Embryonic facial prominence (tissue), 1 donor: ENCODE data around the gene CCSAP.
"Not testable (repeated sequence)": the region's sequence is repeated elsewhere in the genome, so short reads cannot be mapped to it uniquely, and the experiment has no call there.

Experiments used
- DNase-seq: peaks from one replicate; pipeline ENCODE4 v3.0.0-alpha.2; 2016; ENCODE audit errors: extremely low spot score

The CCSAP gene, protein sequence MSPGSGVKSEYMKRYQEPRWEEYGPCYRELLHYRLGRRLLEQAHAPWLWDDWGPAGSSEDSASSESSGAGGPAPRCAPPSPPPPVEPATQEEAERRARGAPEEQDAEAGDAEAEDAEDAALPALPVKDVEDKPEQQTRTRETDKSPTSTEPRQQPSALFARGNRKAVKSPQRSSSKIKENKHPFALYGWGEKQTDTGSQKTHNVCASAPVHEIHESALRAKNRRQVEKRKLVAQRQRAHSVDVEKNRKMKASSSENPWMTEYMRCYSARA

DNA sequence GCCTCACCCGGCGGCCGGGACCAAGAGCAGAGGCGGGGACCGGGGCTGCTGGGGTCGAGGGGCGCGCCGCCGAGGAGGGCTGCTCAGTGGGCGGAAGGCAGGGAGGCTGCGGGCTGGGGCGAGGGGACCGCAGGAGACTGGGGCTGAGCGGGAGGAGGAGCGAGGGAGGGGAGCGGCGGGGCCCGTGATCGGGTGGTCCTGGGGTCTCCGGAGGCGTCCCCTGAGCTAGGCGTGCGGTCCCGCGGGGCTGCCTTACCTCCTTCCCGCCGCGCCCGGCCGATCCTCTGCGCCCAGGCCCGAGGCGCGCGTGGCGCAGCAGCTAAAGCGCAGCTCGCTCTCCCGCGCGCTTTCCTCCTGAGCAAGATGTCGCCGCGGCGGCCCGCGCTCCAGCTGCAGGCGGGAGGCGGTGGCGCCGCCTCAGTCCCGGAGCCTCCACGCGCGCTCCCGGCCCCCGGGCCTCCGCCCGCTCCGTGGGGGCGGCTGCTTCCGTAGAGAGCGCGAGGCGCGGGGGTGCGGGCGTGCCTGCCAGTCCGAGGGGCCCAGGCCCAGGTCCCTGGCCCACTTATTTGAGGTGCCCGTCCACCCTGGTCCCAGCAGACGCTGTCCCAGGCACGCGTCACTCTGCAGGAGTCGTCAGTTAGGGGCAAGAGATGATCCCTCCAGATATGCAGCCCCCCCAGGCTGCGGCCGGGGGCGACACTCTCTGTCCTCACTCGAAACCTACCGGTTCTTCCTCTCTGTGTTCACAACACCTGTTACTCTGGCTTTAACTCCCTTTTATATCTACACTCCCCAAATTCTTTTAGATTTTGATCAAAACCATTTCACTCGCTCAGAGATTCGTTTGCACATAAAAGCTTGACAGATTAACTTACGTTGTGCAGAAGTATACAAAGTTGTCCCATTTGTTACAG lies at the start of gene CCSAP:
TSS of gene CCSAP (minus strand) at position 392 of the 914 bp plus-strand sequence. CDS start 582 bp downstream, outside the sequence.
- DNase-seq: no peak

DNA sequence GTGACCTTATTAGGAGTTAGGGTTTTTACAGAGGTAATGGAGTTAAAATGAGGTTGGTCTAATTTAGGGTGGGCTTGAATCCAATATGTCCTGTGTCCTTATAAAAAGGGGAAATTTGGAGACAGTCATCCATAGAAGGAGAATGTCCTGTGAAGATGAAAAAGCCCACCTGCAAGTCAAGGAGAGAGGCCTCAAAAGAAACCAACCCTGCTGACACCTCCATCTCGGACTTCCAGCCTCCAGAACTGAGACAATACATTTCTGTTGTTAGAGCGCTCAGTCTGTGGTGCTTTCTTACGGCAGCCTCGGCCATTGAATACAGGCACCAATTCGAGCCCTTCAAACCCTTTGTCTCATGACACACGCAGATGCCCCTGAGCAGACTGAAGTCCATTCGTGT lies 47.3 kb upstream of the CCSAP start:
- no peak for DNase-seq

DNA sequence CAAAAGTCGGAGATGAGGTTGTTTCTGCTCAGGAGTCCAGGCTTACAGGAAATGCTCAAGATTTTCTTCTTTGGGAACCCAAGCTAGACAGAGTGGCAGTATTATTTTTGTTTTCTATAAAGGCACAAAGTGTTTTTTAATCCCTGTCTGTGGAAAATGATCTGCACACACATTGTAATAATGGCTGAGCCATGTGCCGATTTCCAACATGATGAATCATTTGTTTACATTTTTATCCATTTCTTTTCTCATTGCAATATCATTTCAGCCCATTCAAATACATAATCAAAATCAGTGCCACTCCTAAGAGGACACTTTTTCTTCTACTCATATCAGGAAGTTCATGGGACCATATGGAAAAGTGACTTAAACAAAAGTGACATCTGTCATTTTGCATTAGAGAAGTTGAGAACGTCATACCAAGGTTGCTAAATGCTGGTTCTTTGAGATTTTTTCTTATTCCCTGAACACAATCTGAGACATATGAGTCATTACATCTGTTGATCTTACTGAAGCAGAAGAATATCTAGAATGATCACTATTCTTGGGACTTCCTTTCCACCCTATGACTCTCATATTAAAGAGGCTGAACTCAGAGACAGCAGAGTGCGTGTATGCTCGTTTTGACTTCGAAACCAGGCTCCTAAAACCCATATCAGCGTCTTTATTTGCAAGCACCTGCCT lies 46.2 kb upstream of the CCSAP start:
- no peak for DNase-seq

DNA sequence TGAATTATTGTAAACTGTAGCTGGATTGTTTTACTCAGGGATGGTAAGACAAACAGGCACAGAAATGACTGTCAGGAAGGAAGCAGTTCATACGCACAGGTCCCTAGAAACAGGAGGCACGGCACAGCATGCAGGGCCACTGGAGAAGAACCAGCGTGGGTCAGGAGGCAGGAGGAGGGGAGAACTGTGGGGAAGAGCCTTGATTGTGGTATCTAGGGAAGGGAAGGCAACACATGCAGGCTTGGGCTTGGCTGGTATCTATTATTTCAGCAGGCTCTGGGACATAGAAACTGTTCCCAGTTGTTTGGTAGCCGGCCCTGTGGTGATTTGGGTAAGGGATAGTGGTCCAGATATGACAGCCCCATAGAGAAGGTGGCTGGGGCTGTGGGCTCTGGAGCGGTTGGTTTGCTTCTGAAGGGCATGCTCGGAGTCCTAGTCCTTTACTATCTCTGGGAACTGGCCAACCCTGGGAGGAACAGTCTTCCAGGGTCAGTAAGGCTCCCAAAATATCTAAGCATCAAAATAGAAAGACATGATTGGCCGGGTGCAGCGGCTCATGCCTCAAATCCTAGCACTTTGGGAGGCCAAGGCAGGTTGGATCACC lies 43.1 kb upstream of the CCSAP start:
- DNase-seq: no peak

DNA sequence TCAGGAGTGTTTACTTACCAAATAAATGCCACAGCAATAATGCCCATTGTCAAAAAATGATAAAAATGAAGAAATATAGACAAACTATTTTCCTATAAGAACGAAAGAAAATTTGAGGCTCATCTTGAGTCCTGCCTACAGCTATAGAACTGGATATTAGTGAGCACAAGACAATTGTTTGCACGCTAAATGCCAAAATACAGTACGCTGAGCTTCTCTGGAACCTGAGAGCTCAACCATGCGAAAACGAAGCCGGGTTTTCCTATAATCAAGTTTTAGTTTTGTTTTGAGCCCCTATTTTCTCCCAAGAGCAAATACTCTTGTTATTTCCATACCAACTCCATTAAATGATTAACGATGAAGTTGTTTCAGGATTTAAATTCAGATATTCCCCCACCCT lies 42.0 kb upstream of the CCSAP start:
- no peak for DNase-seq

DNA sequence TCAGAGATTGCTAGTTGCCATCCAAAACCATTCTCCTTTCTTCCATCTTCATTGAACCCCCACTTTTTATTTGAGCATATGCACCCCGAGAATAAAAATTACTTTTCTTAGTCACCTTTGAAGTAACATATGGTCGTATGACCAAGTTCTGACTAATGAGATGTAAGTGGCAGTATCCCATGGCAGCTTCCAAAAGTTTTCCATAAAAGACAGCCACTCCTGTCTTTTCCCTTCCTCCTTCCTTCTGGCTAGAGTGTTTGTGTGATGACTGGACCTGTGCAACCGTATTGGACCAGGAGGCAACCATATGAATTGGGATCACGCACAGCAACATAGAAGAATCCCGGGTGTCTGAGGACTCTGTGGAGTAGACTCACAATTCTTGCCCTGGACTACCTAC lies 41.1 kb upstream of the CCSAP start:
- no peak for DNase-seq

DNA sequence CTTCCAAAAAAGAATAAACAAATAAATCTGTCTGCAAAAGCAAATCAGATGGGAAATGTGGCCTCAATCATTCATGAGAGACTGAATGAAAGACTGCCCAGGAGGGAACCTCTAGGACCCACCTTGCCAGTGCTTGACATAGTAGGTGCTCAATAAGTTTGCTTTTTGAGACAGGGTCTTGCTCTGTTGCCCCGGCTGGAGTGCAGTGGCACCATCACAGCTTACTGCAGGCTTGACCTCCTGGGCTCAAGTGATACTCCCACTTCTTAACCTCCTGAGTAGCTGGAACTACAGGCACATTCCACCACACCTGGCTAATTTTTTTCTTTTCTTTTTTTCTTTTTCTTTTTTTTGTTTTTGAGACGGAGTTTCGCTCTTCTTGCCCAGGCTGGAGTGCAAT lies 40.3 kb upstream of the CCSAP start:
- no peak for DNase-seq

DNA sequence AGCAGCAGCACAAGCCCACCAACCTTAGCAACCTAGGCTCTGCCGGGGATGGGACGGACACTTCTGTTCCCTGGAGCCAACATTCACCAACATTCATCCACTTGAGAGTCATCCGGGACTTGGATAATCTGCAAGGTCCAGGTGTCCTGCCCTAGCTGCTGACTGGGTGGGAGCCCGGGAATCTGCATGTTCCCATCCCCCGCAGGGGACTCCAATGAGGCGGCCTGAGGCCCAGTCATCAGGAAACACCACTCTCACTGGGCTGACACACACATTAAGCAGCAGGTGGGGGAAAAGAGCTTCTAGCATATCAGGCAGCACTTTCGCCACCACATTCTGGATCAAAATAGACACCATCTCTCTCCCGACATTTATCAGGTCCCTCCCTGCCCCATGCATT lies 38.4 kb upstream of the CCSAP start:
- no peak for DNase-seq

DNA sequence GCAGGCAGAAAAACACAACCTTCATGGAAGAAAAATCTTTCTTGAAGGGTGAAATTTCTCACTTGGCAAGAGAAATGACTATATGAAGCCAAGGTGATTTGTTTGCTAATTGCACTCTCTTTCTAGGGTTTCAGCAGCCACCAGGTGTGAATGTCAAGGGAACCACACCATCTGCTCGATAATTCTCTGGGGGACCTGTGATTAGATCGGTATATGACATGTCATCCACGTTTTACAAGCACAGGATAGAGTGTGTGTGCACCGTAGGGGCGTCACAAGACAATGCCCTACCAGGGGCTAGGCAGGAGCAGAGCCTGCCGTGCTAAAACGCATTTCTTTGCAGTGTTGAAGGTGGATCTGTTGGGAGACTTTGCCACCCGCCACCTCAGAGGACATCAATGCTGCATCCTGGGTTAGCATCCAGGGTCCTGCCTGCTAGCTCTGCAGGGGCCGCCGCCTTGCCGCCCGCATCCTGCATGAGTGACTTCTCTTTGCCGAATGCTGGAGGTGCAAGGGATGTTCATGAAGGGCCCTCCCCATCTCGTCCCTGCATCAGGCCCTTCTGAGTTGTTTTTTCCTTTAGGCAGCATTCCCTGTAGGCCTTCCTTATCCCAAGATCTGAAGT lies 37.8 kb upstream of the CCSAP start:
- DNase-seq: no peak

DNA sequence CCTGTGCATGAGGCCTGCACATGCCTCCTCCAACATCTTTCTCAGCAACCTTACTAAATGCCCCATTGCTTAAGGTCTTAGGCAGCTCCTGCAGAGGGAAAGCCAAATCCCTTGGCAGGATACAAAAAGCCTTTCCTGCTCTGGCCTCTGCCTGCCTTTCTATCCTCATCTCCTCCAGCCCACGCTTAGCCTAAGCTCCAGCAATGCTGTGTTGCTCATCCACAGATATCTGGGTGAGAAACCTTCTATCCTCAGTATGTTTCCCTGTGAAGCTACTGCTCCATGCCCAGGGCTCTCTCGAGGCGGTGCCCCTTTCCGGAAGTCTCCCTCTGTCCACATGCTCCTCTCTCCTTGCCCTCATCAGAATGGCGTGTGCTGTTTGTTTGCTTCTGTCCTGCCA lies 37.0 kb upstream of the CCSAP start:
- no peak for DNase-seq

DNA sequence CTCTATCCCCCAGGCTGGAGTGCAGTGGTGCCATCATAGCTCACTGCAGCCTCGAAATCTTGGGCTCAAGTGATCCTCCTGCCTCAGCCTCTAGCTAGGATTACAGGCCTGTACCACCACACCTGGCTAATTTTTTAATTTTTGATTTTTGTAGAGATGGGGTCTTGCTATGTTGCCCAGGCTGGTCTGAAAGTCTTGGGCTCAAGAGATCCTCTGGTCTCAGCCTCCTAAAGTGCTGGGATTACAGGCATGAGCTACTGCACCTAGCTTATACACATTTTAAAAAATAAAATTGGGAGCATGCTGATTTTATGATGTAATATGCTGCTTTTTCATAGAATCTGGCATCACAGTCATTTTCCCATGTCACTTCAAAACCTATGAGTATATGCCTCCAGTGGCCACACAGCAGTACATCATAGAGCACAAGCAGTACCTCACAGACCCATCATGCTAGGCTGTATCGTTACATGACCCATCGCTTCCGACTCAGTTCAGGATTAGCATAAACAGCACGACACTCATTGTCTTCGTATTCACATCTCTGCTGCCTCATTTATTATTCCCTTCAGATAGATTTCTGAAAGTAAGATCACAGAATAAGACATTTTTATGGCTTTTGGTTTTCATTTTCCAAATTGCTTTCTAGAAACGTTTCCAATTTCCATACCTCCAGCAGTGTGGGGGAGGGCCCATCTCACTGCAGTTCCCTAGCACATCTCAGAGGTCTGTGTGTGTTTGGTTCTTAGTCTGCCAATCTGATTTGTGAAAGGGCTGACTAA lies 35.9 kb upstream of the CCSAP start:
- no peak for DNase-seq

DNA sequence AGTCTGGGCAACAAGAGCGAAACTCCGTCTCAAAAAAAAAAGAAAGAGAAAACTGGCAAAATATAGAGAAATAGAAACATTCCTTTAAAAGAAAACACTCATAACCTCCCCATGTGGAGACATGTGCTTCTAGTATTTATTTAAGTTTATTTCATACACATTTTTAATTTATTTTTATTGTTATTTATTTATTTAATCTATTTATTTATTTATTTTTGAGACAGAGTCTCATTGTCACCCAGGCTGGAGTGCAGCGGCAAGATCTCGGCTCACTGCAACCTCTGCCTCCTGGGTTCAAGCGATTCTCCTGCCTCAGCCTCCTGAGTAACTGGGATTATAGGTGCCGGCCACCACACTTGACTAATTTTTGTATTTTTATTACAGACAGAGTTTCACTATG lies 35.2 kb upstream of the CCSAP start:
- not testable (repeated sequence) for DNase-seq

DNA sequence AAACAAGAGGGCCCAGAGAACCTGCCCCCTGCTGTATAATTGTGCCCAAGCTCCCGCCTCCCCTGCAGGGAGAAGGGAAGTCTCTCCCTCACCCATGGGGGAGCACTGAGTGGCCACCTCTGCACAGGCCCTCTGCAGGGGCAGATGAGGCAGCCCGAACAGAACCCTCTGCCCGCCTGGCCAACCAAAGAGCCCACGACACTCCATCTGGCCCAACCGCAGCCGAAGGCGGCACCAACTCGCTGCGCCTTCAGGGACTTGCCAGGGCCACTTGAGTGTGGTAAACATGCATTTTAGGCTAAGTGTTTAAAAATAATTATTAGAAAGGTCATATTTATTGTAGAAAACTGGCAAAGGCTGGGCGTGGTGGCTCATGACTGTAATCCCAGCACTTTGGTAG lies 34.6 kb upstream of the CCSAP start:
- DNase-seq: no peak

DNA sequence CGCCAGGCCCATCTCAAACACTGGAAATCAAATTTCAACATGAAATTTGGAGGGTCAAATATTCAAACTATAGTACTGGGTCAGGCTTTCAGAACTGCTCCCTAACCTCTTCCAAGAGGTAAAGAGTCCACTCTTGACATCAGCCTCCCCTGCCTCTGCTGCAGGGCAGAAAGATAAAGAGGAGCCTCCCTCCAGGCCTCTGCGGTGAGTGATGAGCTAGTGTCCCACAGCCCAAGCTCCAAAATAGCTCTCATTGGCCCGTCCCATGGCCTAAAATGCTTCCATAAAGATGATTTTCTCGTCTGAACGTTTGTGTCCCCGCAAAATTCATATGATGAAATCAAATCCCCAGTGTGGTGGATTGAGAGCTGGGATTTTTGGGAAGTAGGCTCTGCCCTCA lies 33.7 kb upstream of the CCSAP start:
- DNase-seq: no peak

DNA sequence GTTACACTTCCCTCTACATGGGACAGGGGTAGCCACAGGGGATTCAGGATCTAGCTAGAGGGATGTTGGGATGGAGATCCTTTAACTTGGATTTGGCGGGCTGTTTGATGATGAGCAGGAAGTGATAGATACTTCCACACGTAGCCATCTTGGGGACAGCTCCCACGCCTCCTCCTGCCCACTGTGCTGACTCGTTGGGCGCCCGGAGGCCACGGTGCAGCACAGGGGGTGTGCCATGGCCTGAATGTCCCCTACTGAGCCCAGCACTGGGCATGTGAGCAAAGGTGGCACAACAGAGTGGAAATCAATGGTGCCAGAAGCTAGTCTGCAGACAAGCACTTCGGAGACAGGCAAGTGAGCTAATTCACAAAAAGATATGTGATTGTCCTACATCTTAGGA lies 31.6 kb upstream of the CCSAP start:
- no peak for DNase-seq

DNA sequence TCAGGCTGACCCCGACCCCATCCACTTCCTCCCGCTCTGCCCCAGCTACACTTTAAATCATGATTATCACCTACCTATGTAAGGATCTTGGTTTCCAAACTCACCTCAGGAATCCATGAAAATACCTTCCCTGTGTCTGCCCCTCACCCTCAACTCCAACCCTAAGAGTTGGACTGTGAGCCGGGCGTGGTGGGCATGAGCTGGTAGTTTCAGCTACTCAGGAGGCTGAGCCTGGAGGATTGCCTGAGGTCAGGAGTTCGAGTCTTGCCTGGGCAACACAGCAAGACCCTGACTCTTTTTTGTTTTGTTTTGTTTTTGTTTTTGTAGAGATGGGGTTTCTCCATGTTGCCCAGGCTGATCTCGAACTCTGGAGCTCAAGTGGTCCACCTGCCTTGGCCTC lies 30.5 kb upstream of the CCSAP start:
- no peak for DNase-seq

DNA sequence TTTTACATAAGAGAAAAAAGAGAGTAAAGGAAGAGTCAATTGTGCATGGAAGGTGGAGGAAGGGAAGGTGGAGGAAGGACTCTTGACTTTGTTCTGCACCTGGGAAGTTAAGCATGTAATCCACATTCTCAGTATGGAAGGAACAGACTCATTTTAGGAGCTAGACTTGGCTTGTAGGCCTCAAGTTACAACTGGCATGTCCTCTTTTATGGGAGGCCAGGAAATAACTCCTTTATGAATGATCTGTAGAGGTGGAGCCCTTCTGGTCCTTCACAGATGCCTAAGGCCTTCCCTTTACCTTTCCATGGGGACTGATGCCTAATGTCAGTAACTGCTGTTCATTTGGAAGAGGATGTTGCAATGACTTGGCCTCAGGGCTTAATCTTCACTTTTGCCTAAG lies 29.4 kb upstream of the CCSAP start:
- DNase-seq: no peak

DNA sequence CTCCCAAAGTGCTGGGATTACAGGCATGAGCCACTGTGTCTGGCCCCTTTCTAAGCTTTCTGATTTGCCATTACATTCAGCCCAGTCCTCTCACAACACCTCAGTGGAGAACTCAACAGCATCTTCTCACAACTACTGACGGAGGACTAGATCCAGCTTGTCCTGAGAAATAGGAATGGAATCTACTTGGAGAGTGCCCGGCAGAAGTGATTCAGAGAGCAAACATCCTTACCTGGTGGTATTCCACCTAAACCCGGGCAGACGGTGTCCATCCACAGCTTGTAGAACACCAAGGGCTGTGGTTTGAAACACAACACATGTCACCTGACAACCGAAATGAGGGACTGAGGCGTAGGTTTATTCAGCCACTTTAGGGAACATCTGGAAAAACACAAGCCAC lies 28.8 kb upstream of the CCSAP start:
- DNase-seq: no peak

DNA sequence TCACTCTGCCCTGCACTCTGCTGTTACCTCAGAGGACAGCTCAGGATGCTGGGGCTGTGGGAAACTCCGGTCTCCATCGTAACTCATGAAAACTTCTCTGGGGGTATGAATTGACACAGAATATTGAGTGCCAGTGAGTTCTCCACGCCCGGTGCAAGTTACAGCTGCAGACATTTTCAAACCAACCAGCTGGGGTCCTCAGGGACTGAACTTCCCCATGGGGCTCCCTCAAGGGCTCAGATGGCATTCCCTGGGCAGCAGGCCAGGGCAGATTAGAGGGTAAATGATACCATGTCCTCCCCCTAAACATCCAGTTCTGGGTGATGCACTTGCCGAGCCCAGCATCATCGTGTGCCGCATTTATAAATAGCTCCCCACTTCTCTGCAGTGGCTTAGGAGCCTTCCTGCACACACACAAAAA lies 27.8 kb upstream of the CCSAP start:
- DNase-seq: no peak

DNA sequence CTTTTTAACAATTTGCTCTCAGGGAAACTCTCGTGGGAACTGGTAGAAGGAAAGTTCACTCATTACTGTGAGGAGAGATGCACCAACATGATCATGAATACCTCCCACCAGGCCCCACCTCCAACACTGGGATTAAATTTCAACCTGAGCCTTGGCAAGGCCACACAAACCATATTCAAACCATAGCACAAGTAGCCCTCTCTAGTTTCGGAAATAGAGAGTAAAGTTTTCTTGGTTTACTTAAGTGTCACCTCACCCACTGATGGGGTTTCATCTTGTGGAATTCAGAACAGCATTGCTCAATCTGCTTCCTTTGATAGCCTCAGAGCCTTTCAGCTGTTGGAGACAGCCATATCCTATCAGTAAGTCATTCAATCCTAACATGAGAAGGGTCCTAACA lies 25.5 kb upstream of the CCSAP start:
- DNase-seq: no peak

DNA sequence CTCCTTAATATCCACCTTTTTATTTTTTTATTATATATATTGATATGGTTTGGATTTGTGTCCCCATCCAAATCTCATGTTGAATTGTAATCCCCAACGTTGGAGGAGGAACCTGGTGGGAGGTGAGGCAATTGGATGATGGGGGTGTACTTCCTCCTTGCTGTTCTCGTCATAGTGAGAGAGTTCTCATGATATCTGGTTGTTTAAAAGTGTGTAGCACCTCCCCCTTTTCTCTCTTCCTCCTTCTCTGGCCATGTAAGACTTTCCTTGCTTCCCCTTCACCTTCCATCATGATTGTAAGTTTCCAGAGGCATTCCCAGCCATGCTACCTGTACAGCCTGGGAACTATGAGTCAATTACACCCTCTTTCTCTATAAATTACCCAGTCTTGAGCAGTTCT lies 22.7 kb upstream of the CCSAP start:
- DNase-seq: no peak
